T-cell (primary cell): Measurements from ENCODE around the gene KRT36. TPM values are rescaled to one million over a fixed set of nuclear protein-coding genes. Genes with fewer than 3 reads are reported as not detected.

Experiments
- ATAC-seq, 4 experiments: fragments of 200-7000 bp in 3 of 4; fragments of 150-1000 bp in 1 of 4; cut with Tn5 transposase; replicated peaks in 1 of 4; 1 replicate in 3 of 4; 2 replicates in 1 of 4; pipeline ENCODE4 v1.10.0; 2021; ENCODE audit warnings: moderate library complexity in 3 of 4, mild to moderate bottlenecking in 2 of 4, moderate number of reproducible peaks in 1 of 4
- CTCF ChIA-PET, 2 donors: fragments of 300-600 bp; sonication (Branson Sonifier 250); formaldehyde crosslinking; loops; one replicate each; lab custom pipeline; 2022; ENCODE audit warnings: antibody characterized with exemption in 2 of 2; lab: Charles Lee
- POLR2A ChIA-PET, 2 donors: fragments of 300-600 bp; sonication (Branson Sonifier 250); formaldehyde crosslinking; loops; one replicate each; lab custom pipeline; 2022; ENCODE audit warnings: antibody characterized with exemption in 2 of 2; lab: Charles Lee
- DNase-seq, 35 experiments: peaks; one replicate each; pipeline versions ENCODE4 v3.0.0 to v3.0.0-alpha.2; 2013 to 2023
- H3K27ac ChIP-seq: one replicate; pipeline ENCODE4 v1.5.1; 2013; ENCODE audit warnings: low read length
- H3K27me3 ChIP-seq, 2 experiments: replicated peaks in 1 of 2; 1 replicate in 1 of 2; 2 replicates in 1 of 2; pipeline versions ENCODE4 v1.6.1 to v1.7.0; 2013; ENCODE audit warnings: low read length in 1 of 2, mixed read lengths in 1 of 2; ENCODE audit not compliant: control insufficient read depth in 2 of 2, insufficient read depth in 2 of 2; ENCODE audit errors: extremely low read depth in 1 of 2
- H3K36me3 ChIP-seq, 2 donors: 1 replicate in 1 of 2; 2 replicates in 1 of 2; pipeline versions ENCODE4 v1.6.1 to v1.7.0; 2013; ENCODE audit warnings: low read length in 1 of 2; ENCODE audit not compliant: control insufficient read depth in 2 of 2, insufficient read depth in 1 of 2; ENCODE audit errors: extremely low read depth in 1 of 2
- H3K4me1 ChIP-seq, 2 experiments: 1 replicate in 1 of 2; 2 replicates in 1 of 2; pipeline versions ENCODE4 v1.6.1 to v1.7.0; 2013; ENCODE audit warnings: low read length in 2 of 2, mixed read lengths in 1 of 2; ENCODE audit not compliant: insufficient read depth in 2 of 2, control insufficient read depth in 1 of 2; ENCODE audit errors: extremely low read depth in 1 of 2
- H3K4me3 ChIP-seq, 2 donors: 1 replicate in 1 of 2; 2 replicates in 1 of 2; pipeline versions ENCODE4 v1.5.1 to v1.7.0; 2013; ENCODE audit warnings: mild to moderate bottlenecking in 2 of 2, low read length in 1 of 2, moderate library complexity in 1 of 2; ENCODE audit not compliant: control insufficient read depth in 1 of 2; ENCODE audit errors: extremely low read depth in 1 of 2
- H3K9me3 ChIP-seq: 2 replicates; pipeline ENCODE4 v1.7.0; 2013
- H3K27ac Mint-ChIP-seq, 2 donors: one replicate each; pipeline ENCODE4 v1.8.0; 2020 to 2021; ENCODE audit warnings: mild to moderate bottlenecking in 2 of 2, mixed read lengths in 2 of 2
- H3K27me3 Mint-ChIP-seq, 2 donors: one replicate each; pipeline ENCODE4 v1.8.0; 2021 to 2022; ENCODE audit warnings: mixed read lengths in 2 of 2
- H3K36me3 Mint-ChIP-seq: one replicate; pipeline ENCODE4 v1.8.0; 2021; ENCODE audit warnings: mixed read lengths
- H3K4me1 Mint-ChIP-seq, 3 donors: one replicate each; pipeline ENCODE4 v1.8.0; 2020 to 2022; ENCODE audit warnings: mixed read lengths in 3 of 3, mild to moderate bottlenecking in 1 of 3
- H3K4me3 Mint-ChIP-seq, 3 donors: one replicate each; pipeline ENCODE4 v1.8.0; 2020 to 2022; ENCODE audit warnings: mild to moderate bottlenecking in 3 of 3, mixed read lengths in 3 of 3, moderate library complexity in 3 of 3
- H3K9me3 Mint-ChIP-seq, 3 donors: one replicate each; pipeline ENCODE4 v1.8.0; 2020 to 2022; ENCODE audit warnings: mixed read lengths in 3 of 3
- WGBS: methylation state at CpG from one replicate; pipeline ENCODE4 v1.1.5; 2013; ENCODE audit warnings: missing lambda C conversion rate; ENCODE audit not compliant: insufficient coverage; 5-methylcytosine and 5-hydroxymethylcytosine counted together
- total RNA-seq, 35 experiments: library from RNA in 6 of 35; stranded (reverse) in 6 of 35; fragments of 120-200 nt in 1 of 35; gene quantifications; one replicate each; pipeline versions ENCODE4 v1.2.1 to v1.2.4 and lab custom pipeline; 2013 to 2026

The KRT36 gene
- total RNA-seq, 5 donors from 2014 or later (not counting 1 experiment from before 2014, with no cell fraction given), result not detected

DNA sequence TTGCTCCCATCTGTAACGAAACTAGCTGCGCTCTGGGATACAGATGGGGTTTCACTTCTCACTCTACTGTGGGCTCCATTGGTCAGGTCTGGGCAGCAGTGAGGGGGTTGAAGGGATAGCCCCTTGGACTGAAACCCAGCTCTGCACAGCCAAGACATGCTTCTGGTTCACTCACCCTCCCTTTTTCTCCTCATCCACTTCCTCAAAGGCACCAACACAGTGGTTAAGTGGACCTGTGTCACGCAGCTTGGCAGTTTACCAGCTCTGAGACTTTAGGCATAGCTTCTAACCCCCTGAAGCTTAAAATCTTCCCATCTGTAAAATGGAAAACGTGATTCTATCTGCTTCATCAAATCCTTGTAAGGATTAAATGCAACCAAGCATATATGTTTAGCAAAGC is 37.4 kb downstream of the KRT36 start:
- no peak overlapping the region for H3K27ac Mint-ChIP-seq
- Histone ChIP-seq H3K4me1 (no peaks in the 10 kb centered on the region), H3K36me3 (no peaks in the 10 kb centered on the region), H3K9me3 (no peaks in the 10 kb centered on the region), H3K4me3 (no peak overlapping the region), H3K27ac (no peak overlapping the region), H3K27me3 (peaks cover 0 to 15% of the 10 kb centered on the region in 2 experiments)
- no peak for DNase-seq
- H3K36me3 Mint-ChIP-seq, result no peaks in the 10 kb centered on the region
- peaks cover 5 to 7% of the 10 kb centered on the region in 2 donors for H3K27me3 Mint-ChIP-seq
- WGBS, result no CpG with 5 or more reads among the region's 4 CpGs
- H3K9me3 Mint-ChIP-seq, result no peaks in the 10 kb centered on the region
- no peak for ATAC-seq
- ChIA-PET CTCF (interaction anchor here (0.6 to 0.9 kb wide), 2 partner anchors 81 to 130 kb away, joined by 3 read pairs; no protein-coding TSS in a partner anchor), POLR2A (no interaction called here)
- H3K4me3 Mint-ChIP-seq, result no peak overlapping the region
- H3K4me1 Mint-ChIP-seq, result no peaks in the 10 kb centered on the region

- Mint-ChIP-seq H3K4me3 (no peak overlapping the region), H3K36me3 (no peaks in the 10 kb centered on the region), H3K4me1 (peaks cover 0 to 2% (median 0%) of the 10 kb centered on the region in 3 donors), H3K27ac (no peak overlapping the region), H3K27me3 (peaks cover 5 to 7% of the 10 kb centered on the region in 2 donors), H3K9me3 (no peaks in the 10 kb centered on the region)
- H3K36me3 ChIP-seq, result no peaks in the 10 kb centered on the region
- DNase-seq (no peak), ATAC-seq (no peak)
- H3K27me3 ChIP-seq, result peaks cover 0 to 15% of the 10 kb centered on the region in 2 experiments
- H3K4me3 ChIP-seq, result no peak overlapping the region
- H3K4me1 ChIP-seq, result no peaks in the 10 kb centered on the region
- no peak overlapping the region for H3K27ac ChIP-seq
- ChIA-PET POLR2A (no interaction called here), CTCF (no interaction called here)
- 88% methylated on average over 2 of the region's 2 CpGs for WGBS
- no peaks in the 10 kb centered on the region for H3K9me3 ChIP-seq
Observed at GRCh38 chr17:41451154-41451728, 38.5 kb downstream of the KRT36 start.

DNA sequence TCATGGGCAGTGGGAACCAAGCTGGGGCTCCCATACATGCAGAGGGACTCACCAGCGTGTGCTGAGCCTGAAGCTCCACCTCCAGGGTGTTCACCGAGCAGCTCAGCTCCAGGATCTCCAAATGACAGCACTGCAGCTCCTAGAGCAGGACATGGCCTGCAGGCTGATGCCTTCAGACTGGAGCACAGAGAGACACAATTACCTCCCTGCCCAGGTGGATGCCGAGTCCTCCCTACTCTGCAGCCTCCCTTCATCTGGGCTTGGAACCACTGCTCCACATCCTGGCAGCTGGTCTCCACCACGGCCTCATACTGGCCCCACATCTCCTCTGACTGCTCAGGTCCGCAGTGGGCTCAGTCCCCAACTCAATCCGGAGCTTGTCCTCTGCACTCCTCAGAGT is 40.7 kb downstream of the KRT36 start:
- Mint-ChIP-seq H3K4me3 (no peak overlapping the region), H3K27me3 (peaks cover 5 to 7% of the 10 kb centered on the region in 2 donors), H3K4me1 (peaks cover 0 to 2% (median 0%) of the 10 kb centered on the region in 3 donors), H3K36me3 (no peaks in the 10 kb centered on the region), H3K27ac (no peak overlapping the region), H3K9me3 (no peaks in the 10 kb centered on the region)
- no peaks in the 10 kb centered on the region for H3K9me3 ChIP-seq
- no peak overlapping the region for H3K27ac ChIP-seq
- no peaks in the 10 kb centered on the region for H3K36me3 ChIP-seq
- H3K27me3 ChIP-seq, result peaks cover 0 to 15% of the 10 kb centered on the region in 2 experiments
- 55% methylated on average over 6 of the region's 6 CpGs for WGBS
- POLR2A ChIA-PET, result no interaction called here
- DNase-seq, result no peak
- CTCF ChIA-PET, result interaction anchor here in 1 of 2 donors (0.6 kb wide), 1 partner anchor 148 kb away, joined by 3 read pairs; no protein-coding TSS in a partner anchor
- no peak overlapping the region for H3K4me3 ChIP-seq
- no peaks in the 10 kb centered on the region for H3K4me1 ChIP-seq
- no peak for ATAC-seq

DNA sequence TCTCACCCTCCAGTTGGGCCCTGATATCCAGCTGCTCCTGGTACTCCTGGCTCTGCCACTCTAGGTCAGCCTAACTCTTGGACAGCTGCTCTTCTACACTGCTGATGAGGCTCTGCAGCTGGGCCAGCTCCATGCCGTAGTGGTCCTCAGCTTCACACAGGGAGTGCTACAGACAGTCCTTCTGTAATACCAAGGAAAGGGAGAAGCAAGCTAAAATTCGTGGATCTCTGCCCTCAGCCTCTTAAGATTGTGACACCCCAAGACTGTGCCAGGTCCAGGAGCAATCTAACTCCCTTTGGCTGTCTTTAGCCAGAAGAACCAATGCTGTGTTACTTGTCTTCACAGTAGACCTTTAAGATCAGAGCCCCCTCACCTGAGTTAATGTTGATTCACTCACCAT is 41.2 kb downstream of the KRT36 start:
- ATAC-seq (no peak), DNase-seq (no peak)
- peaks cover 0 to 2% (median 0%) of the 10 kb centered on the region in 3 donors for H3K4me1 Mint-ChIP-seq
- no peak overlapping the region for H3K27ac ChIP-seq
- WGBS, result 56% methylated on average over 2 of the region's 2 CpGs
- ChIA-PET CTCF (interaction anchor here in 1 of 2 donors (0.6 kb wide), 1 partner anchor 300 kb away, joined by 3 read pairs; no protein-coding TSS in a partner anchor), POLR2A (no interaction called here)
- no peaks in the 10 kb centered on the region for H3K9me3 Mint-ChIP-seq
- H3K9me3 ChIP-seq, result no peaks in the 10 kb centered on the region
- no peaks in the 10 kb centered on the region for H3K4me1 ChIP-seq
- peaks cover 5 to 7% of the 10 kb centered on the region in 2 donors for H3K27me3 Mint-ChIP-seq
- no peaks in the 10 kb centered on the region for H3K36me3 ChIP-seq
- no peak overlapping the region for H3K27ac Mint-ChIP-seq
- H3K36me3 Mint-ChIP-seq, result no peaks in the 10 kb centered on the region
- no peak overlapping the region for H3K4me3 Mint-ChIP-seq
- H3K4me3 ChIP-seq, result no peak overlapping the region
- H3K27me3 ChIP-seq, result peaks cover 0 to 18% of the 10 kb centered on the region in 2 experiments

DNA sequence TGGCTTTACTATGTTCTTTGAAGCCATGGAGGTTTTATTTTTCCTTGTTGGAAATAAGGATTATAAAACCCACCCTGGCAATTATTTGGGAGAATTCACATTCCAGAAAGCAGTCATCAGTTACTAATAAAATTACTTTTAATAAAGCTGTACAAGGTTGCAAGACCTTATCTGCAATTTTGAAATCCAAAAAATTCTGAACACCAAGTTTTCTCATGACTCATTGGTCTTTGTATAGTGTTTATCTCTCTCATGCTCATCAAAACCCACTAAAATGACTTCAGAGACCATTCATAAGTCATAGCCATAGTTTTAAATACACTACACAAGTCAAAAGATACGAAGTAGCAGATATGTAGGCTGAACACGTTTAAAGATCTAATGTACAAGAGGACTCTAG is 42.9 kb downstream of the KRT36 start:
- H3K27ac ChIP-seq, result no peak overlapping the region
- Mint-ChIP-seq H3K9me3 (no peaks in the 10 kb centered on the region), H3K27me3 (peaks cover 7 to 8% of the 10 kb centered on the region in 2 donors), H3K36me3 (no peaks in the 10 kb centered on the region), H3K4me3 (no peak overlapping the region), H3K4me1 (peaks cover 0 to 2% (median 0%) of the 10 kb centered on the region in 3 donors), H3K27ac (no peak overlapping the region)
- ChIA-PET POLR2A (no interaction called here), CTCF (no interaction called here)
- ATAC-seq (no peak), DNase-seq (no peak)
- no peak overlapping the region for H3K4me3 ChIP-seq
- H3K36me3 ChIP-seq, result no peaks in the 10 kb centered on the region
- H3K9me3 ChIP-seq, result no peaks in the 10 kb centered on the region
- H3K27me3 ChIP-seq, result peaks cover 0 to 18% of the 10 kb centered on the region in 2 experiments
- H3K4me1 ChIP-seq, result no peaks in the 10 kb centered on the region
- 60% methylated on average over 2 of the region's 2 CpGs for WGBS

DNA sequence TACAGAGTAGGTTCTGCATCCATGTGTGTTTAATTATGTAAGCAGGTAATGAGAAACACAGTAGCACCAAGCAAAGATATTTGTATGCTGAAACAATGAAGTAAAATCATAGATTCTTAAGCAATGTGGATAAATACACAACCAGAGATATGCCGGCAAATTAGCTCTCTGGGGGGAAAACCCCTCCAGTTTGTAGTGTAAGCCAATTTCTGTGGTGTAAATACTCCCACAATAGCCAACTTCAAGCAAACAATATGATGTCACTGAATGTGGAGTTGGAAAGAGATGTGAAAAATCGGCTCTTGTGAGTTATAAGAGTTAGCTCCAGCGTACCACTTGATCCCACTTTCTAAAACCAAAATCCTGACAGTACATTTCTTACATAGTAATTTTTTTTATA is 45.1 kb downstream of the KRT36 start:
- peaks cover 4 to 7% of the 10 kb centered on the region in 2 donors for H3K27me3 Mint-ChIP-seq
- ATAC-seq (no peak), DNase-seq (no peak)
- no peaks in the 10 kb centered on the region for H3K9me3 Mint-ChIP-seq
- H3K4me3 Mint-ChIP-seq, result no peak overlapping the region
- no peaks in the 10 kb centered on the region for H3K36me3 ChIP-seq
- ChIA-PET CTCF (interaction anchor here in 1 of 2 donors (0.5 kb wide), 1 partner anchor 235 kb away, joined by 7 read pairs; no protein-coding TSS in a partner anchor), POLR2A (no interaction called here)
- no peaks in the 10 kb centered on the region for H3K4me1 ChIP-seq
- no peaks in the 10 kb centered on the region for H3K9me3 ChIP-seq
- no peak overlapping the region for H3K27ac ChIP-seq
- peaks cover 0 to 2% (median 0%) of the 10 kb centered on the region in 3 donors for H3K4me1 Mint-ChIP-seq
- H3K27ac Mint-ChIP-seq, result no peak overlapping the region
- no peaks in the 10 kb centered on the region for H3K36me3 Mint-ChIP-seq
- H3K4me3 ChIP-seq, result no peak overlapping the region
- no CpG with 5 or more reads among the region's 3 CpGs for WGBS
- peaks cover 0 to 26% of the 10 kb centered on the region in 2 experiments for H3K27me3 ChIP-seq
